ENCODE measurements around the gene PCDHA6.
"Not testable (repeated sequence)": the region's sequence is repeated elsewhere in the genome, so short reads cannot be mapped to it uniquely, and the experiment has no call there.

PCDHA6 gene

DNA sequence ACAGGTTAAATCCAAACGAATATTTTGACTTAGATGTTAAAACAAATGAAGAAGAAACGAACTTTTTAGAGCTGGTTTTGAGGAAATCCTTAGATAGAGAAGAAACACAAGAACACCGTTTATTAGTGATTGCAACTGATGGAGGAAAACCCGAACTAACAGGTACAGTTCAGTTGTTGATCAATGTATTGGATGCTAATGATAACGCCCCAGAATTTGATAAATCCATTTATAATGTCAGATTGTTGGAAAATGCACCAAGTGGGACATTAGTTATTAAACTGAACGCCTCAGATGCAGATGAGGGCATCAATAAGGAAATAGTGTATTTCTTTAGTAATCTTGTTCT is 5.5 kb upstream of the PCDHA6 start:
- no peak for DNase-seq (ENCODE audit: low read depth)

DNA sequence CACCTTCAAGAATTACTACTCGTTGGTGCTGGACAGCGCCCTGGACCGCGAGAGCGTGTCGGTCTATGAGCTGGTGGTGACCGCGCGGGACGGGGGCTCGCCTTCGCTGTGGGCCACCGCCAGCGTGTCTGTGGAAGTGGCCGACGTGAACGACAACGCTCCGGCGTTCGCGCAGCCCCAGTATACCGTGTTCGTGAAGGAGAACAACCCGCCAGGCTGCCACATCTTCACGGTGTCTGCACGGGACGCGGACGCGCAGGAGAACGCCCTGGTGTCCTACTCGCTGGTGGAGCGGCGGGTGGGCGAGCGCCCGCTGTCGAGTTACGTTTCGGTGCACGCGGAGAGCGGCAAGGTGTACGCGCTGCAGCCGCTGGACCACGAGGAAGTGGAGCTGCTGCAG is 4.8 kb upstream of the PCDHA6 start:
- not testable (repeated sequence) for DNase-seq (ENCODE audit: low read depth)

DNA sequence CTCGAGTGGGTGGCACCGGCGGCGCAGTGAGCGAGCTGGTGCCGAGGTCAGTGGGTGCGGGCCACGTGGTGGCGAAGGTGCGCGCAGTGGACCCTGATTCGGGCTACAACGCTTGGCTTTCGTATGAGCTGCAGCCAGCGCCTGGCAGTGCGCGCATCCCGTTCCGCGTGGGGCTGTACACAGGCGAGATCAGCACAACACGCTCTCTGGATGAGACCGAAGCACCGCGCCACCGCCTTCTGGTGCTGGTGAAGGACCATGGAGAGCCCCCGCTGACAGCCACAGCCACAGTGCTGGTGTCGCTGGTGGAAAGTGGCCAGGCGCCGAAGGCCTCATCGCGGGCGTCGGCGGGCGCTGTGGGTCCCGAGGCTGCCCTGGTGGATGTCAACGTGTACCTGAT is 4.3 kb upstream of the PCDHA6 start:
- DNase-seq (ENCODE audit: low read depth): no peak

DNA sequence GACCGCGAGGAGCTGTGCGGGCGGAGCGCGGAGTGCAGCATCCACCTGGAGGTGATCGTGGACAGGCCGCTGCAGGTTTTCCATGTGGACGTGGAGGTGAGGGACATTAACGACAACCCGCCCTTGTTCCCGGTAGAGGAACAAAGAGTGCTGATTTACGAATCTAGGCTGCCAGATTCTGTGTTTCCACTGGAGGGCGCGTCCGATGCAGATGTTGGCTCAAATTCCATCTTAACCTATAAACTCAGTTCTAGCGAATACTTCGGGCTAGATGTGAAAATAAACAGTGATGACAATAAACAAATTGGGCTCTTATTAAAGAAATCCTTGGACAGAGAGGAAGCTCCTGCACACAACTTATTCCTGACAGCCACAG is 590 bp downstream of the PCDHA6 start:
- no peak for DNase-seq (ENCODE audit: low read depth)

DNA sequence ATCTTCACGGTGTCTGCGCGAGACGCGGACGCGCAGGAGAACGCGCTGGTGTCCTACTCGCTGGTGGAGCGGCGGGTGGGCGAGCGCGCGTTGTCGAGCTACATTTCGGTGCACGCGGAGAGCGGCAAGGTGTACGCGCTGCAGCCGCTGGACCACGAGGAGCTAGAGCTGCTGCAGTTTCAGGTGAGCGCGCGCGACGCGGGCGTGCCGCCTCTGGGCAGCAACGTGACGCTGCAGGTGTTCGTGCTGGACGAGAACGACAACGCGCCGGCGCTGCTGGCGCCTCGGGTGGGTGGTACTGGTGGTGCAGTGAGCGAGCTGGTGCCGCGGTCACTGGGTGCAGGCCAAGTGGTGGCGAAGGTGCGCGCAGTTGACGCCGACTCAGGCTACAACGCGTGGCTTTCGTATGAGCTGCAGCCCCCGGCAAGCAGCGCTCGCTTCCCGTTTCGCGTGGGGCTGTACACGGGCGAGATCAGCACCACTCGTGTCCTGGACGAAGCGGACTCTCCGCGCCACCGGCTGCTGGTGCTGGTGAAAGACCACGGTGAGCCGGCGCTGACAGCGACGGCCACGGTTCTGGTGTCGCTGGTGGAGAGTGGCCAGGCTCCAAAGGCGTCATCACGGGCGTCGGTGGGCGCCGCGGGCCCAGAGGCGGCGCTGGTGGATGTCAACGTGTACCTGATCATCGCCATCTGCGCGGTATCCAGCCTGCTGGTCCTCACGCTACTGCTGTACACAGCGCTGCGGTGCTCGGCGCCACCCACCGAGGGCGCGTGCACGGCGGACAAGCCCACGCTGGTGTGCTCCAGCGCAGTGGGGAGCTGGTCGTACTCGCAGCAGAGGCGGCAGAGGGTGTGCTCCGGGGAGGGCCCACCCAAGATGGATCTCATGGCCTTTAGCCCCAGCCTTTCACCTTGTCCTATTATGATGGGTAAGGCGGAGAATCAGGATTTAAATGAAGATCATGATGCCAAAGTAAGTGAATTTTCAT is 2.0 kb downstream of the PCDHA6 start:
- not testable (repeated sequence) for DNase-seq (ENCODE audit: low read depth)

DNA sequence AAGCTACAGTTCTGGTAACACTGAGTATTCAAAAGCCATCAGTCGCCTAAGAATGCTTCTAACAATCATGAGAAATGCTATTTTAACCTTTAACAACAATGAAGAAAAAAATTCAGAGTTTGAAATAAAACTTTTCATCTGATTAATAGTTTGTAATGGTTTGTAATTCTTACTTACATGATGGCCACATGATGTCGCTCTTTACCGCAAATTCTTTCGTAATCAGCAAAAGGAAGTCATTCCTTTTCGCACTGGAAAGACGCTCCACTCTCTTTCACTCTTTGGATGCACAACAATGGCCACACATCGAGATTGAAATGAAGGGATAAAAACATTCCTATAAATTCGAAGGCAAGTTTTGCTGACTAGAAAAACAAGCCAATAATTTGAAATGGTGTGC is 6.2 kb downstream of the PCDHA6 start, which contains the start of gene PCDHA7:
TSS of gene PCDHA7 (plus strand) at position 277 of the 400 bp plus-strand sequence. CDS start at position 392, 115 bp downstream.
- DNase-seq (ENCODE audit: low read depth): no peak

DNA sequence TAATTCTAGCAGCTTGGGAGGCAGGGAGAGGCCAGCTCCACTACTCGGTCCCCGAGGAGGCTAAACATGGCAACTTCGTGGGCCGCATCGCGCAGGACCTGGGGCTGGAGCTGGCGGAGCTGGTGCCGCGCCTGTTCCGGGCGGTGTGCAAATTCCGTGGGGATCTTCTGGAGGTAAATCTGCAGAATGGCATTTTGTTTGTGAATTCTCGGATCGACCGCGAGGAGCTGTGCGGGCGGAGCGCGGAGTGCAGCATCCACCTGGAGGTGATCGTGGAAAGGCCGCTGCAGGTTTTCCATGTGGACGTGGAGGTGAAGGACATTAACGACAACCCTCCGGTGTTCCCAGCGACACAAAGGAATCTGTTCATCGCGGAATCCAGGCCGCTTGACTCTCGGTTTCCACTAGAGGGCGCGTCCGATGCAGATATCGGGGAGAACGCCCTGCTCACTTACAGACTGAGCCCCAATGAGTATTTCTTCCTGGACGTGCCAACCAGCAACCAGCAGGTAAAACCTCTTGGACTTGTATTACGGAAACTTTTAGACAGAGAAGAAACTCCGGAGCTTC is 6.8 kb downstream of the PCDHA6 start:
- not testable (repeated sequence) for DNase-seq (ENCODE audit: low read depth)

DNA sequence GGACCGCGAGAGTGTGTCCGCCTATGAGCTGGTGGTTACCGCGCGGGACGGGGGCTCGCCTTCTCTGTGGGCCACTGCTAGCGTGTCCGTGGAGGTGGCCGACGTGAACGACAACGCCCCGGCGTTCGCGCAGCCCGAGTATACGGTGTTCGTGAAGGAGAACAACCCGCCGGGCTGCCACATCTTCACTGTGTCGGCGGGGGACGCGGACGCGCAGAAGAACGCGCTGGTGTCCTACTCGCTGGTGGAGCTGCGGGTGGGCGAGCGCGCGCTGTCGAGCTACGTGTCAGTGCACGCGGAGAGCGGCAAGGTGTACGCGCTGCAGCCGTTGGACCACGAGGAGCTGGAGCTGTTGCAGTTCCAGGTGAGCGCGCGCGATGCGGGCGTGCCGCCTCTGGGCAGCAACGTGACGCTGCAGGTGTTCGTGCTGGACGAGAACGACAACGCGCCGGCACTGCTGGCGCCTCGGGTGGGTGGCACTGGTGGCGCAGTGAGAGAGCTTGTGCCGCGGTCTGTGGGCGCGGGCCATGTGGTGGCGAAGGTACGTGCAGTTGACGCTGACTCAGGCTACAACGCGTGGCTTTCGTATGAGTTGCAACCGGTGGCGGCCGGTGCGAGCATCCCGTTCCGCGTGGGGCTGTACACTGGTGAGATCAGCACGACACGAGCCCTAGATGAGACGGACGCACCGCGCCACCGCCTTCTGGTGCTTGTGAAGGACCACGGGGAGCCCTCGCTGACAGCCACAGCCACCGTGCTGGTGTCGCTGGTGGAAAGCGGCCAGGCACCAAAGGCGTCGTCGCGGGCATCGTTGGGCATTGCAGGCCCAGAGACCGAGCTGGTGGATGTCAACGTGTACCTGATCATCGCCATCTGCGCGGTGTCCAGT is 8.1 kb downstream of the PCDHA6 start:
- DNase-seq (ENCODE audit: low read depth): no peak

DNA sequence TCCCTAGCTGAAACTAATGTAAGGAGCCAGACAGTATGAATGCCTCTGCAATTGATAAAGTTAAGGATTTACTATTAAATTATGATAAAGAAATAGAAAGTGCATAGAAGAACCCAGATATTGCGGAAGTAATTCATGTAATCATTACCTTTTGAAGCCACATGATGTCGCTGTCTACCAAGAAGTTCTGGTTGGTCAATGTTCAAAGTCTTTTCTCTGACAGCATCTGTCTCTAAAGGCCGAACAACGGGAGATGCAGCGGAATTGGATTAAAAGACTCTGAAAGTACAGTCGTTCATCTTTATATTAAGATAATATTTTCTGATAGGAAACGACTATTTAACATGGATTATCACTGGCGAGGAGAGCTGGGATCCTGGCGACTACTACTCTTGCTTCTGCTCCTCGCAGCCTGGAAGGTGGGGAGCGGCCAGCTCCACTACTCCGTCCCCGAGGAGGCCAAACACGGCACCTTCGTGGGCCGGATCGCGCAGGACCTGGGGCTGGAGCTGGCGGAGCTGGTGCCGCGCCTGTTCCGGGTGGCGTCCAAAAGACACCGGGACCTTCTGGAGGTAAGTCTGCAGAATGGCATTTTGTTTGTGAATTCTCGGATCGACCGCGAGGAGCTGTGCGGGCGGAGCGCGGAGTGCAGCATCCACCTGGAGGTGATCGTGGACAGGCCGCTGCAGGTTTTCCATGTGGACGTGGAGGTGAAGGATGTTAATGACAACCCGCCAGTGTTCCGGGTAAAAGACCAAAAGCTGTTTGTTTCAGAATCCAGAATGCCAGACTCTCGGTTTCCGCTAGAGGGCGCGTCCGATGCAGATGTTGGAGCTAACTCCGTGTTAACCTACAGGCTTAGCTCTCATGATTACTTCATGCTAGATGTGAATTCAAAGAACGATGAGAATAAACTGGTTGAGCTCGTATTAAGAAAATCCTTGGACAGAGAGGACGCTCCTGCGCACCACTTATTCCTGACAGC is 13.5 kb downstream of the PCDHA6 start, which contains the start of gene PCDHA8:
TSS of gene PCDHA8 (plus strand) at position 210 of the 985 bp plus-strand sequence. CDS start at position 345, 135 bp downstream.
- DNase-seq (ENCODE audit: low read depth): no peak

DNA sequence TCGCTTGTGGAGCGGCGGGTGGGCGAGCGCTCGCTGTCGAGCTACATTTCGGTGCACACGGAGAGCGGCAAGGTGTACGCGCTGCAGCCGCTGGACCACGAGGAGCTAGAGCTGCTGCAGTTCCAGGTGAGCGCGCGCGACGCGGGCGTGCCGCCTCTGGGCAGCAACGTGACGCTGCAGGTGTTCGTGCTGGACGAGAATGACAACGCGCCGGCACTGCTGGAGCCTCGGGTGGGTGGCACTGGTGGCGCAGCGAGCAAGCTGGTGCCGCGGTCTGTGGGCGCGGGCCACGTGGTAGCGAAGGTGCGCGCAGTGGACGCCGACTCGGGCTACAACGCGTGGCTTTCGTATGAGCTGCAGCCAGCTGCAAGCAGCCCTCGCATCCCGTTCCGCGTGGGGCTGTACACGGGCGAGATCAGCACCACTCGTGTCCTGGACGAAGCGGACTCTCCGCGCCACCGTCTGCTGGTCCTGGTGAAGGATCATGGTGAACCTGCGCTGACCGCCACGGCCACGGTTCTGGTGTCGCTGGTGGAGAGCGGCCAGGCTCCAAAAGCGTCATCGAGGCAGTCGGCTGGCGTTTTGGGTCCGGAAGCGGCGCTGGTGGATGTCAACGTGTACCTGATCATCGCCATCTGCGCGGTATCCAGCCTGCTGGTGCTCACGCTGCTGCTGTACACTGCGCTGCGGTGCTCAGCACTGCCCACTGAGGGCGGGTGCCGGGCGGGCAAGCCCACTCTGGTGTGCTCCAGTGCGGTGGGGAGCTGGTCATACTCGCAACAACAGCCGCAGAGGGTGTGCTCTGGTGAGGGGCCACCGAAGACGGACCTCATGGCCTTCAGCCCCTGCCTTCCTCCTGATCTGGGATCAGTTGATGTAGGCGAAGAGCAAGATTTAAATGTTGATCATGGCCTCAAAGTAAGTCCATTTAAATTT is 15.3 kb downstream of the PCDHA6 start:
- no peak for DNase-seq (ENCODE audit: low read depth)

DNA sequence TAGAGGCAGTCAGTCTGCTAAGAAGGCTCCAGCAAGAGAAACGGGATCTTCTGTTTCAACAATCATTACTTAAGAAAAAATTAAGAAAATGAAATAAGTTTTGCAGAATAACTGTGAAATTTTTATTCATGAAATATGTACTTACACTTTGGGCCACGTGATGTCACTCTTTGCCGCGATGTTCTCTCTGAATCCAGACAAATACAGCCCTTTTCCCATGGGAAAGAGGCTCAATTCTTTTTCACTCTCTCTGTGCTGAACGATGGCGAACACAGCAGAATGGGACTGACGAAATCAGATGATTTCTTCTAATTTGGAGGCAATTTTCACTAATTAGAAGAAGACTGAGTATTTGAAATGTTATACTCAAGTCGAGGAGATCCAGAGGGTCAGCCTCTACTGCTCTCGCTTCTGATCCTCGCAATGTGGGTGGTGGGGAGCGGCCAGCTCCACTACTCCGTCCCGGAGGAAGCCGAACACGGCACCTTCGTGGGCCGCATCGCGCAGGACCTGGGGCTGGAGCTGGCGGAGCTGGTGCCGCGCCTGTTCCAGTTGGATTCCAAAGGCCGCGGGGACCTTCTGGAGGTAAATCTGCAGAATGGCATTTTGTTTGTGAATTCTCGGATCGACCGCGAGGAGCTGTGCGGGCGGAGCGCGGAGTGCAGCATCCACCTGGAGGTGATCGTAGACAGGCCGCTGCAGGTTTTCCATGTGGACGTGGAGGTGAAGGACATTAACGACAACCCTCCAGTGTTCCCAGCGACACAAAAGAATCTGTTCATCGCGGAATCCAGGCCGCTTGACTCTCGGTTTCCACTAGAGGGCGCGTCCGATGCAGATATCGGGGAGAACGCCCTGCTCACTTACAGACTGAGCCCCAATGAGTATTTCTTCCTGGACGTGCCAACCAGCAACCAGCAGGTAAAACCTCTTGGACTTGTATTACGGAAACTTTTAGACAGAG is 20.7 kb downstream of the PCDHA6 start, which contains the start of gene PCDHA9:
TSS of gene PCDHA9 (plus strand) at position 244 of the 964 bp plus-strand sequence. CDS start at position 358, 114 bp downstream.
- DNase-seq (ENCODE audit: low read depth): not testable (repeated sequence)

DNA sequence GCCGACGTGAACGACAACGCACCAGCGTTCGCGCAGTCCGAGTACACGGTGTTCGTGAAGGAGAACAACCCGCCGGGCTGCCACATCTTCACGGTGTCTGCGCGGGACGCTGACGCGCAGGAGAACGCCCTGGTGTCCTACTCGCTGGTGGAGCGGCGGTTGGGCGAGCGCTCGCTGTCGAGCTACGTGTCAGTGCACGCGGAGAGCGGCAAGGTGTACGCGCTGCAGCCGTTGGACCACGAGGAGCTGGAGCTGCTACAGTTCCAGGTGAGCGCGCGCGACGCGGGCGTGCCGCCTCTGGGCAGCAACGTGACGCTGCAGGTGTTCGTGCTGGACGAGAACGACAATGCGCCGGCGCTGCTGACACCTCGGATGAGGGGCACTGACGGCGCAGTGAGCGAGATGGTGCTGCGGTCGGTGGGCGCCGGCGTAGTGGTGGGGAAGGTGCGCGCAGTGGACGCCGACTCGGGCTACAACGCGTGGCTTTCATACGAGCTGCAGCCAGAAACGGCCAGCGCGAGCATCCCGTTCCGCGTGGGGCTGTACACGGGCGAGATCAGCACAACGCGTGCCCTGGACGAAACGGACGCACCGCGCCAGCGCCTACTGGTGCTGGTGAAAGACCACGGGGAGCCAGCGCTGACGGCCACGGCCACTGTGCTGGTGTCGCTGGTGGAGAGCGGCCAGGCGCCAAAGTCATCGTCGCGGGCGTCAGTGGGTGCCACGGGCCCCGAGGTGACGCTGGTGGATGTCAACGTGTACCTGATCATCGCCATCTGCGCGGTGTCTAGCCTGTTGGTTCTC is 22.3 kb downstream of the PCDHA6 start:
- not testable (repeated sequence) for DNase-seq (ENCODE audit: low read depth)

DNA sequence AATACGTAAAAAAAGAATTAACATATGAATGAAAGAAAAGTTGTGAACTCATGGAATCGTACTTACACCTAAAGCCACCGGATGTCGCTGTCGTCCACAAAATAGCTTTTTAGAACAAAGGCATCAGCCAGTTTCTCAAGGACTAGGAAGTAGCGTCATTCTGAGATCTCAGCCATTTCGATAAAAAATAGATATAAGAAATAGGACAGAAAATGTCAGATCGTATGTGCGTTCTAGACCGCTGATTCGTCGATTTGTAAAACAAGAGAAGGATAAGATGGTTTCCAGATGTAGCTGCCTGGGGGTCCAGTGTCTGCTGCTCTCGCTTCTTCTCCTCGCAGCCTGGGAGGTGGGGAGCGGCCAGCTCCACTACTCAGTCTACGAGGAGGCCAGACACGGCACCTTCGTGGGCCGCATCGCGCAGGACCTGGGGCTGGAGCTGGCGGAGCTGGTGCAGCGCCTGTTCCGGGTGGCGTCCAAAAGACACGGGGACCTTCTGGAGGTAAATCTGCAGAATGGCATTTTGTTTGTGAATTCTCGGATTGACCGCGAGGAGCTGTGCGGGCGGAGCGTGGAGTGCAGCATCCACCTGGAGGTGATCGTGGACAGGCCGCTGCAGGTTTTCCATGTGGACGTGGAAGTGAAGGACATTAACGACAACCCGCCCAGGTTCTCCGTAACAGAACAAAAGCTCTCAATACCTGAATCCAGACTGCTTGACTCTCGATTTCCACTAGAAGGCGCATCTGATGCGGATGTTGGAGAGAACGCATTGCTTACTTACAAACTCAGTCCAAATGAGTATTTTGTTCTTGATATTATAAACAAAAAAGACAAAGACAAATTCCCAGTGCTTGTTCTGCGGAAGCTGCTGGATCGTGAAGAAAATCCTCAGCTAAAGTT is 28.3 kb downstream of the PCDHA6 start, which contains the start of gene PCDHA10:
TSS of gene PCDHA10 (plus strand) at position 126 of the 903 bp plus-strand sequence. CDS start at position 278, 152 bp downstream.
- DNase-seq (ENCODE audit: low read depth): no peak

DNA sequence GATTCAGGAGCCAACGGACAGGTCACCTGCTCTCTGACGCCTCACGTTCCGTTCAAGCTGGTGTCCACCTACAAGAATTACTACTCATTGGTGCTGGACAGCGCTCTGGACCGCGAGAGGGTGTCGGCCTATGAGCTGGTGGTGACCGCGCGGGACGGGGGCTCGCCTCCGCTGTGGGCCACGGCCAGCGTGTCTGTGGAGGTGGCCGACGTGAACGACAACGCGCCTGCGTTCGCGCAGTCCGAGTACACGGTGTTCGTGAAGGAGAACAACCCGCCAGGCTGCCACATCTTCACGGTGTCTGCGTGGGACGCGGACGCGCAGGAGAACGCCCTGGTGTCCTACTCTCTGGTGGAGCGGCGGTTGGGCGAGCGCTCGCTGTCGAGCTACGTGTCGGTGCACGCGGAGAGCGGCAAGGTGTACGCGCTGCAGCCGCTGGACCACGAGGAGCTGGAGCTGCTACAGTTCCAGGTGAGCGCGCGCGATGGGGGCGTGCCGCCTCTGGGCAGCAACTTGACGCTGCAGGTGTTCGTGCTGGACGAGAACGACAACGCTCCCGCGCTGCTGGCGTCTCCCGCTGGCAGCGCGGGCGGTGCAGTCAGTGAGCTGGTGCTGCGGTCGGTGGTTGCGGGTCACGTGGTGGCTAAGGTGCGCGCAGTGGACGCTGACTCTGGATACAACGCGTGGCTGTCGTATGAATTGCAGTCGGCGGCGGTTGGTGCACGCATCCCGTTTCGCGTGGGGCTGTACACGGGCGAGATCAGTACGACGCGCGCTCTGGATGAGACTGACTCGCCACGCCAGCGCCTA is 29.6 kb downstream of the PCDHA6 start:
- DNase-seq (ENCODE audit: low read depth): no peak

DNA sequence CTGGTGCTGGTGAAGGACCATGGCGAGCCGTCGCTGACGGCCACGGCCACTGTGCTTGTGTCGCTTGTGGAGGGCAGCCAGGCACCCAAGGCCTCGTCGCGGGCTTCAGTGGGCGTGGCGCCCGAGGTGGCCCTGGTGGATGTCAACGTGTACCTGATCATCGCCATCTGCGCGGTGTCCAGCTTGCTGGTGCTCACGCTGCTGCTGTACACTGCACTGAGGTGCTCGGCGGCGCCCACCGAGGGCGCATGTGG is 30.2 kb downstream of the PCDHA6 start:
- DNase-seq (ENCODE audit: low read depth): no peak
